HG02763 (cell line): ENCODE measurements around the gene PPFIA2.

Experiments
- ATAC-seq: cut with Tn5 transposase; IDR thresholded peaks from one replicate; pipeline ENCODE4 v1.9.1; 2021; ENCODE audit warnings: mild to moderate bottlenecking, moderate library complexity; ENCODE audit not compliant: unreplicated experiment

Gene PPFIA2

DNA sequence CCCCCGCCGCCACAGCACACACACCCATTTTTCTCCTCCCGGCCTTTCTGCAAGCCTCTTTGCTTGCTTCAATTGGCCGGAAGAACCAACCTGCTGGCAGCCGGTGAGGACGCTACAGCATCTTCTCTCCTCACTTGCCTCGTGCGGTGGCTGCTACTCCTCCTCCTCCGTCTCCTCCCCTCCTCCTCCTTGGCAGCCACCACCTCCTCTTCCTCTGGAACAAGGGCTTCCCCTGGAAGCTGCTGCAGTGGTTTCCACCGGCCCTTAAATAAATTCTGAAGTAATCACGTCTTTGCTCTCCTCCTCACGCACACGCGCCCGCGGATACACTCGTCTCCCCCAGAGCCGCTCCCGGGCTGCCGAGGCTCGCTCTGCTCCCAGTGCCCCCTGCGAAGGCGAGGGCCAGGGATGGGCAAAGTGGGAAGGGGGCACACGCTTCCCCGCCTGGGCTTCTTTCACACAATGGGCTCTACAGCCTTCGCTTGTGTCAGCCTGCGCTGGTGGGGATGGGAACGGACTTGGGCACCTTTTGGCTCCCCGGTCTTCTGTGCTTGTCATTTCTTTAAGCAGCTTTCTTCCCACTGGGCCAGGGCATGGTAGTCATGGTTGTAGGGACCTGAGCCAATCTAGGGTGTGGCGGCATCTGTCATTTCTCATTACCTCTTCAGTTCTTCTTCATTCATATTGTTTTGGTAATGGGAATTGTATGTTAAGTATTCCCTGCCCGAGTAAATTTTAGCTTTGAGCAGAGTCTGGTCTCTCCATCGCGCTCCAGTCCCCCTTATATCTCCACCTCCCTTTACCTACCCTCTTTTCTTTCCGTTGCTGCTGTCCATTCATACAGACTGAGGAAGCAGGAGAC lies at the start of gene PPFIA2:
TSS of gene PPFIA2 (minus strand) at position 161 of the 862 bp plus-strand sequence.
- ATAC-seq = no peak

- ATAC-seq = no peak
Observed at GRCh38 chr12:81800298-81801148, 41.4 kb upstream of the PPFIA2 start.

DNA sequence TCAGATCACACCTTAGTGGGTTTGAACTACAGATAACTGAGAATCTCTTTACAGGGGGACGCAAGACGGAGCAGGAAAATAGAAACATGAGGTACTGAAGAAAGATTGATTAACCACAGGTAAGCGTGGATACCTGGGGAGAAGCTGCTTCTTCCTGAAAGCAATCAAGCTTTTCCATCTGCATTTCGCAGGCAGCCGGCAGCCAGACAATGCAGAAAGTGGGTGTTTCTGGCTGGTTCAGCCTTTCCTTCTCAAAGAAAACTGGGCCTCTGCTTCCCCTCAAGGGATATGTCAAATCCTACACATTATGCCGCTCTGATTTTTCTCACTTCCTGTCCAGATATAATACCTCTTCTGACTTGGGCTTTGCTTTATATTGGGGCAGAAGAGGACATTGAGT lies 39.1 kb upstream of the PPFIA2 start:
- no peak for ATAC-seq

DNA sequence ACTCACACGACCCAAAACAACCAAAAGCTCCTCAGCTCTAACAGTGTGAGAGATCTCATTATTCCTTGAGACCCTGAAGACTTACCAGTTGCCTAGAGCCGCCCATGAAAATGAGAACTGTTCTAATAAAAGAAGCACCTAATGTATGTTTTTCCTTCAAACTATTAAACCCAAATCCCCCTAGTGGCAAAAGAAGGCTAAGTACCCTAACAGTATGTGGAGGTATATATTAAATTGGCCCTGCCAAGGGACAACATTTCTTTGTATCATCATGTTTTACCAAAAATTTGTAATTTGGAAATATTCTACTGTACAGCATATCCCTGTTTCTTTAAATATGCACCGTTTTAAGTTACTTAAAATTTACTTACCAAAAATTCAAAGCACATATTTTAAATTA lies 38.0 kb upstream of the PPFIA2 start:
- ATAC-seq = no peak

- ATAC-seq = no peak
Observed at GRCh38 chr12:81792666-81793065, 33.5 kb upstream of the PPFIA2 start.

DNA sequence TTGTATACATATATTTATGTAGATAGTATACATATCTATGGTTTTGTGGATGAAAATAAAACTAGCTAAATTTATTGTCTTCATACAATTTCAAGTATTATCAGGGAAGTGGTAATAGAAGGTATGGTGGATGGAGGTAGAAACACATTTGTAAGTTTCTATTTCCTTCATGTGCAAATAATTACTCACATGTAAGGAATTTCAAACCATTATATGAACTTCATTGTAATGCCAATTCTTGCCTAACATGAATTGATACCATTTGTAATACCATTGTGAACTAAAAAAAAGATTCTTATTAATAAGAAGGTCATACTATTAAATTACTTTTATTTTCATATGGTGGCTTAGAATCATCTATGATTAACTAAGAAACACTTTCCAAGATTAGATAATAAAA lies 20.1 kb upstream of the PPFIA2 start:
- ATAC-seq = no peak

GRCh38 chr12:81778719-81779118 lies 19.6 kb upstream of the PPFIA2 start:
- ATAC-seq = no peak

- no peak for ATAC-seq
Observed at GRCh38 chr12:81758421-81759189, 545 bp downstream of the PPFIA2 start.

DNA sequence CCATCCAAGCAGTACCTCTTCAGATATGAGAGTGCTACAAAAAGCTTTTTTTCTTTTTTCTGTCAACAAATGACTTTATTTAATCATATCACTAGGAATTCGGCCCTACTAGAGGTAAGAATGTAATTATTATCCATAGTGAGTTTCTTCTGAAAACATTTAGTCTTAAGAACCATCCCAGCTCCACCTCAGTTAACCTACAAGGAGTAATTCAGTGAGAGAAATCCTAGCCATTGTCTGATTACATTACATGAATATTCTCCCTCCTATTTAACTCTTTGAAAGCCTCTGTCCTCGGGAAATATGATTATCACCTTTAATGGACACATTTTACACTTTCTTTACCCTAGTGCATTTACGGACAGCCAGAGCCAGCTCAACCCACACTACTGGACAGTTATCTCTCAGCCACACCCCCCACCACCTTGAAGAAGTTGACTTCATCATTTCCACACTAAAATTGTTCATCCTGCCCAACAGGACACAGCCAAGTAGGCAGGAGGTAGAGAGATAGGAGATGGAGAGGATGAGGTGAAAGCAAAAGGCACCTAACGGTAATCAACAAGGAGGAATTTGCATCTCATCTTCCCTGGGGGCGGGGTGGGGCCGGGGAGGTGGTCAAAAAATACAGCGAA lies 1.3 kb downstream of the PPFIA2 start:
- no peak for ATAC-seq

- no peak for ATAC-seq
Observed at GRCh38 chr12:81729781-81730180, 29.4 kb downstream of the PPFIA2 start.

- ATAC-seq = no peak
Observed at GRCh38 chr12:81727391-81727790, 31.8 kb downstream of the PPFIA2 start.

DNA sequence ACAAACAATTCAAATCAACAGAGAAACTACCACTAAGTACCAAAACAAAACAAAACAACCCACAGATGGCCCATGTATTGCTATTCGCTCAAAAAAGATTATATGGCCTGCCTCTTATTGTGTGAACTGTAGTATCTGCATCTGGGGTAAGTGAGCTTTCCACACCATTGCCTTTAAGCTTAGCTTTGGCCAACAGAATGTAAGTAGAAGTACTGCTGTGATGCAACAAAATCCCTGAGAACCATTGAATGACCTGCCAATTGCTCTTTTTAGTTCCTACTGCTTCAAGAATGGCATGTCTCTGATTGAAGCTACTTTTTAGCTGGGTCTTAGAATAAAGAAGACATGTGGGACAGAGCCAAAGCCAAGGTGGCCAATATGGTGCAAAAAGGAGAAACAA lies 32.5 kb downstream of the PPFIA2 start:
- no peak for ATAC-seq

- no peak for ATAC-seq
Observed at GRCh38 chr12:81723361-81723760, 35.8 kb downstream of the PPFIA2 start.

DNA sequence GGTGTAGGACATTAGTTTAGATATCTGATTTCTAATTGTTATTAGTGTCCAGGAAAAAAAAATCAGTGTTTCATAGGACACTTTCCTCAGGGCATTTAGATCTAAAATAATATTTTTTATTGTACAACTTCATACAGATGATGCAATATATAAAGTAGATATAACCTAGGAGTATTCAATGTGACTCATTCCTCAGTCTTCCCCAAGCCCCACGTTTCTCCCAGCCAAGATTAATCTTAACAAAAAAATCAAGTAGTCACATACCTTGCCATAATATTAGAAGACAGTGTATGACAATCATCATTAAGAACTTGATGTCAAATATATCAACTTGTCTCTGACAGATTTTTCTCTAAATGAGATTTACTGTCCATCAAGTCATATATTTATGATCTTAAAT lies 37.1 kb downstream of the PPFIA2 start:
- ATAC-seq = no peak

DNA sequence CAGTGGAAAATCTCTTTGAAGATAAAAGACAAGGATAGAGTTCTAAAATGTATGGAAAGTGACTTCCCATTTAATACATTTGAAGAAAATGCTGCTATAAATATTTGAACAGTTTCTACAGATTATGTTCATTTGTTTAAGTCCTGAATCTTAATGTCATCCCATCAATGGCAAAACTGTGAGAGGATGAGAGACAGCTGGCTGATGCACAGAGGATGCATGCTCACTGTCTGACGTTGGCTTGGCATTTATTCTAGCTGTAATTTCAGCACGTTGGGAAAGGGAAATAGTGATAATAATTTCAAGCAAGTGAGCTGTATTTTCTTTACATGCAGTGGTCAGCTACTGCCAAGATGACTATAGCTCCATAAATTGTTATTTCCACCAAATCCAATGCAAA lies 40.5 kb downstream of the PPFIA2 start:
- ATAC-seq = no peak

DNA sequence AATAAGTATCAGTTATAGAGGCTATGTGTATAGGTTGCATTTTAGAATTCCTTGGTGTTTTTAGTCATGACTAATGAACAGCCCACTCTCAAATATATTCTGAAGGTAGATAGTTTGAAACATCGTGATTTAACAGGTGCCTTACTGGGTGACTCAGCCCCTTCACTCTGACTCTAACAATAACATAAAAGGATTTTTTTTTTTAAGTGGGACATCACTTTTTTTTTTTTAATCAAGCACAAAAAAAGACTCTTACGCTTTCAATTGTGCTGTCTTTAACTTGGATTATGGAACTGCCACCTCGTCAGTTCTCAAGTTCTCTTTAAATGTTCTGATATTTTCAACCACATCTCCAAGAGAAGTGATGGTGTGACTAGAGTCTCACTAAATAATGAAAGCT lies 46.6 kb downstream of the PPFIA2 start:
- no peak for ATAC-seq

- ATAC-seq = no peak
Observed at GRCh38 chr12:81705586-81705985, 53.6 kb downstream of the PPFIA2 start.

- ATAC-seq = no peak
Observed at GRCh38 chr12:81699551-81699950, 59.6 kb downstream of the PPFIA2 start.

- ATAC-seq = no peak
Observed at GRCh38 chr12:81692008-81692407, 67.1 kb downstream of the PPFIA2 start.

- no peak for ATAC-seq
Observed at GRCh38 chr12:81683881-81684280, 75.3 kb downstream of the PPFIA2 start.

DNA sequence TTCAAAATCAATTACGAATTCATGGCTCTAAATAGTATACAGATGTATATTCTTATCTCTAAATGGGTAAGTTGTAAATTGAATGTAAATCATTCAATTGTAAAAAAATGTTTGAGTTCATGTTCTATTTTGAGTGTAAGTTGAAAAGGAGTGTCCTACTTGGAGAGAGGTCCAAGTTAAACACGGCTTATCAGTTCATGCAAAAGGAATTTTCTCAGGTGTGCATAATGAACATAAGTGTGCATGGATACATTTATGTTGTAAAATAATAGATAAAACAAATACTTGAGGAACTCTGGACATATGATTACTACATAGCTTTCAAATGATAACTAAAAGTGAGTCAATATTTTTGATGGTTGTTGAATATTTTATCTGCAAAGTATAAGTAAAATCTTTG lies 79.5 kb downstream of the PPFIA2 start:
- ATAC-seq = no peak
